T-cell (primary cell): Measurements from ENCODE around the gene LYST. TPM values are rescaled to one million over a fixed set of nuclear protein-coding genes. Genes with fewer than 3 reads are reported as not detected.

Source experiments
- ATAC-seq, 4 experiments: fragments of 200-7000 bp in 3 of 4; fragments of 150-1000 bp in 1 of 4; cut with Tn5 transposase; replicated peaks in 1 of 4; 1 replicate in 3 of 4; 2 replicates in 1 of 4; pipeline ENCODE4 v1.10.0; 2021; ENCODE audit warnings: moderate library complexity in 3 of 4, mild to moderate bottlenecking in 2 of 4, moderate number of reproducible peaks in 1 of 4
- CTCF ChIA-PET, 2 donors: fragments of 300-600 bp; sonication (Branson Sonifier 250); formaldehyde crosslinking; loops; one replicate each; lab custom pipeline; 2022; ENCODE audit warnings: antibody characterized with exemption in 2 of 2; lab: Charles Lee
- POLR2A ChIA-PET, 2 donors: fragments of 300-600 bp; sonication (Branson Sonifier 250); formaldehyde crosslinking; loops; one replicate each; lab custom pipeline; 2022; ENCODE audit warnings: antibody characterized with exemption in 2 of 2; lab: Charles Lee
- DNase-seq, 35 experiments: peaks; one replicate each; pipeline versions ENCODE4 v3.0.0 to v3.0.0-alpha.2; 2013 to 2023
- H3K27ac ChIP-seq: one replicate; pipeline ENCODE4 v1.5.1; 2013; ENCODE audit warnings: low read length
- H3K27me3 ChIP-seq, 2 experiments: replicated peaks in 1 of 2; 1 replicate in 1 of 2; 2 replicates in 1 of 2; pipeline versions ENCODE4 v1.6.1 to v1.7.0; 2013; ENCODE audit warnings: low read length in 1 of 2, mixed read lengths in 1 of 2; ENCODE audit not compliant: control insufficient read depth in 2 of 2, insufficient read depth in 2 of 2; ENCODE audit errors: extremely low read depth in 1 of 2
- H3K36me3 ChIP-seq, 2 donors: 1 replicate in 1 of 2; 2 replicates in 1 of 2; pipeline versions ENCODE4 v1.6.1 to v1.7.0; 2013; ENCODE audit warnings: low read length in 1 of 2; ENCODE audit not compliant: control insufficient read depth in 2 of 2, insufficient read depth in 1 of 2; ENCODE audit errors: extremely low read depth in 1 of 2
- H3K4me1 ChIP-seq, 2 experiments: 1 replicate in 1 of 2; 2 replicates in 1 of 2; pipeline versions ENCODE4 v1.6.1 to v1.7.0; 2013; ENCODE audit warnings: low read length in 2 of 2, mixed read lengths in 1 of 2; ENCODE audit not compliant: insufficient read depth in 2 of 2, control insufficient read depth in 1 of 2; ENCODE audit errors: extremely low read depth in 1 of 2
- H3K4me3 ChIP-seq, 2 donors: 1 replicate in 1 of 2; 2 replicates in 1 of 2; pipeline versions ENCODE4 v1.5.1 to v1.7.0; 2013; ENCODE audit warnings: mild to moderate bottlenecking in 2 of 2, low read length in 1 of 2, moderate library complexity in 1 of 2; ENCODE audit not compliant: control insufficient read depth in 1 of 2; ENCODE audit errors: extremely low read depth in 1 of 2
- H3K9me3 ChIP-seq: 2 replicates; pipeline ENCODE4 v1.7.0; 2013
- H3K27ac Mint-ChIP-seq, 2 donors: one replicate each; pipeline ENCODE4 v1.8.0; 2020 to 2021; ENCODE audit warnings: mild to moderate bottlenecking in 2 of 2, mixed read lengths in 2 of 2
- H3K27me3 Mint-ChIP-seq, 2 donors: one replicate each; pipeline ENCODE4 v1.8.0; 2021 to 2022; ENCODE audit warnings: mixed read lengths in 2 of 2
- H3K36me3 Mint-ChIP-seq: one replicate; pipeline ENCODE4 v1.8.0; 2021; ENCODE audit warnings: mixed read lengths
- H3K4me1 Mint-ChIP-seq, 3 donors: one replicate each; pipeline ENCODE4 v1.8.0; 2020 to 2022; ENCODE audit warnings: mixed read lengths in 3 of 3, mild to moderate bottlenecking in 1 of 3
- H3K4me3 Mint-ChIP-seq, 3 donors: one replicate each; pipeline ENCODE4 v1.8.0; 2020 to 2022; ENCODE audit warnings: mild to moderate bottlenecking in 3 of 3, mixed read lengths in 3 of 3, moderate library complexity in 3 of 3
- H3K9me3 Mint-ChIP-seq, 3 donors: one replicate each; pipeline ENCODE4 v1.8.0; 2020 to 2022; ENCODE audit warnings: mixed read lengths in 3 of 3
- WGBS: methylation state at CpG from one replicate; pipeline ENCODE4 v1.1.5; 2013; ENCODE audit warnings: missing lambda C conversion rate; ENCODE audit not compliant: insufficient coverage; 5-methylcytosine and 5-hydroxymethylcytosine counted together
- total RNA-seq, 35 experiments: library from RNA in 6 of 35; stranded (reverse) in 6 of 35; fragments of 120-200 nt in 1 of 35; gene quantifications; one replicate each; pipeline versions ENCODE4 v1.2.1 to v1.2.4 and lab custom pipeline; 2013 to 2026

Gene LYST
- total RNA-seq, 5 donors from 2014 or later (not counting 1 experiment from before 2014, with no cell fraction given), result 19.7 to 37.9 (median 29.1) TPM

GRCh38 chr1:235697508-235697907, 169.2 kb downstream of the LYST start:
- H3K27me3 Mint-ChIP-seq, result no peaks in the 10 kb centered on the region
- H3K4me3 Mint-ChIP-seq, result no peak overlapping the region
- H3K27ac Mint-ChIP-seq, result peak overlapping the region in 1 of 2 donors; percentile 13
- H3K9me3 Mint-ChIP-seq, result no peaks in the 10 kb centered on the region
- Histone ChIP-seq H3K27me3 (no peaks in the 10 kb centered on the region), H3K4me3 (no peak overlapping the region), H3K27ac (no peak overlapping the region), H3K36me3 (peaks cover 3 to 47% of the 10 kb centered on the region in 2 donors), H3K4me1 (no peaks in the 10 kb centered on the region), H3K9me3 (no peaks in the 10 kb centered on the region)
- ATAC-seq, result peak in 2 of 4 experiments; percentile 24 to 60
- peaks cover 68% of the 10 kb centered on the region for H3K36me3 Mint-ChIP-seq
- peaks cover 0 to 3% (median 3%) of the 10 kb centered on the region in 3 donors for H3K4me1 Mint-ChIP-seq
- CTCF ChIA-PET, result no interaction called here
- POLR2A ChIA-PET, result no interaction called here
- peak in 1 of 35 experiments; percentile 25 for DNase-seq
- WGBS, result 10% methylated on average over 2 of the region's 2 CpGs

- Mint-ChIP-seq H3K27ac (no peak overlapping the region), H3K27me3 (no peaks in the 10 kb centered on the region), H3K4me1 (no peaks in the 10 kb centered on the region), H3K9me3 (no peaks in the 10 kb centered on the region), H3K36me3 (peaks cover 48% of the 10 kb centered on the region), H3K4me3 (no peak overlapping the region)
- DNase-seq (no peak), ATAC-seq (no peak)
- Histone ChIP-seq H3K27ac (no peak overlapping the region), H3K4me1 (no peaks in the 10 kb centered on the region), H3K36me3 (peaks cover 0 to 36% of the 10 kb centered on the region in 2 donors), H3K4me3 (no peak overlapping the region), H3K9me3 (no peaks in the 10 kb centered on the region), H3K27me3 (no peaks in the 10 kb centered on the region)
- ChIA-PET POLR2A (interaction anchor here in 1 of 2 donors (0.6 kb wide), 1 partner anchor 625 kb away, joined by 3 read pairs; no protein-coding TSS in a partner anchor), CTCF (interaction anchor here in 1 of 2 donors (0.6 kb wide), 1 partner anchor 919 kb away, joined by 4 read pairs; no protein-coding TSS in a partner anchor)
- WGBS, result no CpG with 5 or more reads among the region's 4 CpGs
Measured at GRCh38 chr1:235689356-235689755, 177.3 kb downstream of the LYST start.

GRCh38 chr1:235688096-235688495, 178.6 kb downstream of the LYST start:
- peaks cover 0 to 37% of the 10 kb centered on the region in 2 donors for H3K36me3 ChIP-seq
- Mint-ChIP-seq H3K27ac (no peak overlapping the region), H3K36me3 (peaks cover 54% of the 10 kb centered on the region), H3K4me3 (no peak overlapping the region), H3K4me1 (no peaks in the 10 kb centered on the region), H3K27me3 (no peaks in the 10 kb centered on the region), H3K9me3 (no peaks in the 10 kb centered on the region)
- no peak overlapping the region for H3K27ac ChIP-seq
- H3K9me3 ChIP-seq, result no peaks in the 10 kb centered on the region
- no CpG with 5 or more reads among the region's 3 CpGs for WGBS
- no peaks in the 10 kb centered on the region for H3K4me1 ChIP-seq
- ATAC-seq, result no peak
- no peak for DNase-seq
- no peaks in the 10 kb centered on the region for H3K27me3 ChIP-seq
- CTCF ChIA-PET, result no interaction called here
- POLR2A ChIA-PET, result no interaction called here
- H3K4me3 ChIP-seq, result no peak overlapping the region

GRCh38 chr1:235683653-235684052, 183.1 kb downstream of the LYST start:
- no peak overlapping the region for H3K4me3 Mint-ChIP-seq

DNA sequence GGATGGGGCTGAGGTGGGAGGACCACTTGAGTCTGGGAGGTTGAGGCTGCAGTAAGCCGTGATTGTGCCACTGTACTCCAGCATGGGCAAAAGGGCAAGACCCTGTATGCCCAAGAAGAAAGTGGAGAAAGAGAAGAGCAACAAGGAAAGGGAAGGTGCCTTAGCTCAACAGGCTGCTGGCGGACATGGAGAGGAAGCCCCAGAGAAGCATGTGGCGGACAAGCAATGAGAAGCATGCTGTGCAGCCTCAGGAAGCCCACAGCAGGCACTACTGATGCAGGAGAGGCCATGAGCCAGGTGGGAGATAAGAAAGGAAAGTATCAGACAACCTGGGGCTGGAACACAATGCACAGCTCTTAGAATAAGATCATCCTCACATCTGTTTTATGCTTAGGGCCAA, 184.5 kb downstream of the LYST start:
- POLR2A ChIA-PET, result no interaction called here

More at GRCh38 chr1:235683653-235684052, 183.1 kb downstream of the LYST start:
- Mint-ChIP-seq H3K9me3 (no peaks in the 10 kb centered on the region), H3K4me1 (no peaks in the 10 kb centered on the region), H3K27ac (no peak overlapping the region), H3K27me3 (no peaks in the 10 kb centered on the region), H3K36me3 (peaks cover 78% of the 10 kb centered on the region)
- ATAC-seq (no peak), DNase-seq (no peak)
- Histone ChIP-seq H3K4me3 (no peak overlapping the region), H3K36me3 (peaks cover 0 to 29% of the 10 kb centered on the region in 2 donors), H3K9me3 (no peaks in the 10 kb centered on the region), H3K4me1 (no peaks in the 10 kb centered on the region), H3K27me3 (no peaks in the 10 kb centered on the region), H3K27ac (no peak overlapping the region)
- ChIA-PET POLR2A (no interaction called here), CTCF (no interaction called here)
- no CpG with 5 or more reads among the region's 1 CpG for WGBS

DNA sequence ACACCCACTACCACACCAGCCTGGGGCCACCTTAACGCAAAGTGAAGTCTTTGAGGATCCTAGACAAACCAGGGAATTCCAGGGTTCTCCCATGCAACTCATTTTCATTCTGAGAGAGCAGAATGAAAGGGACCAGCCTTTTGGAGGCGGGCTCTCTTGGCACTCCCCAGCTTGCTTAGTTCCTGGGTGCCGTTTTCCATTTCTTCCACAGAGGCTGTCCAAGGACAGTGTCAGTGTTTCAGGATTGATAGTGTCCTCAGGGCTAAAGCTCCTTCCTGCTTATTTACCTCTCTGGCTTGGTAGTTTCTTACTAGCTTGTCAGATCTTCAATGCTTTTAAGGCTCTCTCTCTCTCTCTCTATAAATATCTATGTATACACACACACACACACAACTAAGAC, 187.1 kb downstream of the LYST start:
- ChIA-PET CTCF (interaction anchor here in 1 of 2 donors (1.2 kb wide), 1 partner anchor 21 kb away, joined by 3 read pairs; no protein-coding TSS in a partner anchor), POLR2A (no interaction called here)
- no peak overlapping the region for H3K4me3 ChIP-seq
- no peak for ATAC-seq
- Mint-ChIP-seq H3K9me3 (peaks cover 14 to 20% (median 19%) of the 10 kb centered on the region in 3 donors), H3K4me1 (no peaks in the 10 kb centered on the region), H3K4me3 (no peak overlapping the region), H3K27me3 (no peaks in the 10 kb centered on the region), H3K36me3 (peaks cover 78% of the 10 kb centered on the region), H3K27ac (no peak overlapping the region)
- no peak for DNase-seq
- H3K27ac ChIP-seq, result no peak overlapping the region
- H3K27me3 ChIP-seq, result no peaks in the 10 kb centered on the region
- no peaks in the 10 kb centered on the region for H3K4me1 ChIP-seq
- 100% methylated on average over 3 of the region's 3 CpGs for WGBS
- peaks cover 0 to 42% of the 10 kb centered on the region in 2 donors for H3K36me3 ChIP-seq
- peaks cover 2% of the 10 kb centered on the region for H3K9me3 ChIP-seq

More for the DNA sequence above, 184.5 kb downstream of the LYST start:
- DNase-seq (no peak), ATAC-seq (no peak)
- H3K27me3 ChIP-seq, result no peaks in the 10 kb centered on the region
- no peaks in the 10 kb centered on the region for H3K4me1 ChIP-seq
- no peak overlapping the region for H3K4me3 ChIP-seq
- Mint-ChIP-seq H3K27me3 (no peaks in the 10 kb centered on the region), H3K4me1 (no peaks in the 10 kb centered on the region), H3K4me3 (no peak overlapping the region), H3K36me3 (peaks cover 69% of the 10 kb centered on the region), H3K27ac (no peak overlapping the region), H3K9me3 (no peaks in the 10 kb centered on the region)
- WGBS, result 100% methylated on average over 2 of the region's 3 CpGs
- peaks cover 0 to 29% of the 10 kb centered on the region in 2 donors for H3K36me3 ChIP-seq
- H3K9me3 ChIP-seq, result no peaks in the 10 kb centered on the region
- CTCF ChIA-PET, result no interaction called here
- H3K27ac ChIP-seq, result no peak overlapping the region
